MM.1S (cell line): Measurements from ENCODE around the gene ADD1.

Experiments used
- DNase-seq: peaks from one replicate; pipeline ENCODE4 v3.0.0-alpha.2; 2015
- H2AFZ ChIP-seq: fragments of 300-600 bp; sonication (generic); 2 replicates; pipeline ENCODE4 v1.6.0; 2016; ENCODE audit warnings: antibody characterized with exemption, low read length
- H3F3A ChIP-seq: fragments of 300-600 bp; sonication (generic); 2 replicates; pipeline ENCODE4 v1.6.1; 2016; ENCODE audit warnings: mild to moderate bottlenecking, antibody characterized with exemption, low read length, moderate library complexity, mixed read lengths; ENCODE audit not compliant: insufficient read depth
- H3K27ac ChIP-seq: fragments of 300-600 bp; sonication (generic); 2 replicates; pipeline ENCODE4 v1.5.1; 2016; ENCODE audit warnings: mild to moderate bottlenecking, low read length
- H3K27me3 ChIP-seq: fragments of 300-600 bp; sonication (generic); replicated peaks from 2 replicates; pipeline ENCODE4 v1.6.0; 2016; ENCODE audit warnings: low read length; ENCODE audit not compliant: insufficient read depth
- H3K36me3 ChIP-seq: fragments of 300-600 bp; sonication (generic); replicated peaks from 2 replicates; pipeline ENCODE4 v1.6.1; 2016; ENCODE audit warnings: mild to moderate bottlenecking, low read length, mixed read lengths; ENCODE audit not compliant: insufficient read depth
- H3K4me1 ChIP-seq: fragments of 300-600 bp; sonication (generic); 2 replicates; pipeline ENCODE4 v1.6.1; 2016; ENCODE audit warnings: low read length, mixed read lengths
- H3K4me2 ChIP-seq: fragments of 300-600 bp; sonication (generic); 2 replicates; pipeline ENCODE4 v1.6.0; 2016; ENCODE audit warnings: low read depth, low read length
- H3K4me3 ChIP-seq: fragments of 300-600 bp; sonication (generic); 2 replicates; pipeline ENCODE4 v1.5.1; 2016; ENCODE audit warnings: low read length, mixed read lengths
- H3K79me2 ChIP-seq: fragments of 300-600 bp; sonication (generic); 2 replicates; pipeline ENCODE4 v1.6.1; 2016; ENCODE audit warnings: mixed run types, low read length, mixed read lengths
- H3K9ac ChIP-seq: fragments of 300-600 bp; sonication (generic); 2 replicates; pipeline ENCODE4 v1.6.1; 2016; ENCODE audit warnings: low read length, mixed read lengths
- H3K9me2 ChIP-seq: fragments of 300-600 bp; sonication (generic); replicated peaks from 2 replicates; pipeline ENCODE4 v1.6.1; 2016; ENCODE audit warnings: mild to moderate bottlenecking, low read length, mixed read lengths; ENCODE audit not compliant: insufficient read depth
- H3K9me3 ChIP-seq: fragments of 300-600 bp; sonication (generic); replicated peaks from 2 replicates; pipeline ENCODE4 v1.6.1; 2016; ENCODE audit warnings: mild to moderate bottlenecking, low read length, mixed read lengths; ENCODE audit not compliant: insufficient read depth
- H4K20me1 ChIP-seq: fragments of 300-600 bp; sonication (generic); 2 replicates; pipeline ENCODE4 v1.6.1; 2016; ENCODE audit warnings: mild to moderate bottlenecking, low read length, moderate library complexity, mixed read lengths; ENCODE audit not compliant: insufficient read depth
- CTCF ChIP-seq: fragments of 300-600 bp; sonication (generic); IDR thresholded peaks from 2 replicates; pipeline ENCODE4 v1.5.1; 2016; ENCODE audit warnings: antibody characterized with exemption, low read length, mixed read lengths
- EZH2 ChIP-seq: fragments of 300-600 bp; sonication (generic); optimal IDR thresholded peaks from 2 replicates; pipeline ENCODE3; 2017; ENCODE audit warnings: low read depth, mild to moderate bottlenecking, antibody characterized with exemption, low read length, mixed read lengths
- EZH2phosphoT487 ChIP-seq: fragments of 300-600 bp; sonication (generic); IDR thresholded peaks from 2 replicates; pipeline ENCODE4 v1.6.1; 2018; ENCODE audit warnings: antibody characterized with exemption, low read length

The ADD1 gene

GRCh38 chr4:2865196-2865780 is 21.6 kb downstream of the ADD1 start:
- Histone ChIP-seq H3K9ac (no peak overlapping the region), H3K4me3 (no peak overlapping the region), H3K9me2 (no peaks in the 10 kb centered on the region), H3K27ac (no peak overlapping the region), H2AFZ (no peak overlapping the region), H3K4me2 (no peak overlapping the region), H3F3A (peaks cover 9% of the 10 kb centered on the region), H3K36me3 (no peaks in the 10 kb centered on the region), H3K27me3 (no peaks in the 10 kb centered on the region), H4K20me1 (peaks cover 34% of the 10 kb centered on the region), H3K79me2 (peaks cover 99% of the 10 kb centered on the region), H3K9me3 (no peaks in the 10 kb centered on the region), H3K4me1 (peaks cover 18% of the 10 kb centered on the region)
- TF ChIP-seq EZH2 (no peak), EZH2phosphoT487 (no peak)
- DNase-seq, result no peak

GRCh38 chr4:2866160-2866861 is 22.7 kb downstream of the ADD1 start:
- Histone ChIP-seq H3K27me3 (no peaks in the 10 kb centered on the region), H3K27ac (no peak overlapping the region), H3K9ac (no peak overlapping the region), H3K36me3 (no peaks in the 10 kb centered on the region), H3K4me3 (no peak overlapping the region), H3K9me3 (no peaks in the 10 kb centered on the region), H2AFZ (no peak overlapping the region), H3F3A (peaks cover 9% of the 10 kb centered on the region), H3K4me2 (no peak overlapping the region), H3K79me2 (peaks cover 98% of the 10 kb centered on the region), H3K9me2 (no peaks in the 10 kb centered on the region), H3K4me1 (peaks cover 17% of the 10 kb centered on the region), H4K20me1 (peaks cover 31% of the 10 kb centered on the region)
- DNase-seq, result no peak
- TF ChIP-seq CTCF (no peak), EZH2 (no peak), EZH2phosphoT487 (no peak)

GRCh38 chr4:2866891-2867290 is 23.2 kb downstream of the ADD1 start:
- Histone ChIP-seq H3K27me3 (no peaks in the 10 kb centered on the region), H3K4me3 (no peak overlapping the region), H4K20me1 (peaks cover 31% of the 10 kb centered on the region), H3K27ac (no peak overlapping the region), H3K79me2 (peaks cover 98% of the 10 kb centered on the region), H3K36me3 (no peaks in the 10 kb centered on the region), H2AFZ (no peak overlapping the region), H3K4me2 (no peak overlapping the region), H3K4me1 (peaks cover 11% of the 10 kb centered on the region), H3K9me2 (no peaks in the 10 kb centered on the region), H3K9me3 (no peaks in the 10 kb centered on the region), H3K9ac (no peak overlapping the region), H3F3A (peaks cover 8% of the 10 kb centered on the region)
- TF ChIP-seq CTCF (no peak), EZH2 (no peak), EZH2phosphoT487 (no peak)
- DNase-seq, result no peak
